Inflammatory macrophage treated with lipopolysaccharide for 1 hour (primary cell): ENCODE data around the gene LENG9.
A peak's percentile ranks its signal among the peaks of the same experiment; 100 is the strongest.

ENCODE experiments used
- DNase-seq, 2 donors: peaks; one replicate each; pipeline ENCODE4 v3.0.0-alpha.2; 2020 to 2022

LENG9 gene

GRCh38 chr19:54436031-54436523 lies 27.5 kb downstream of the LENG9 start:
- no peak for DNase-seq

GRCh38 chr19:54435551-54436016 lies 28.0 kb downstream of the LENG9 start:
- no peak for DNase-seq

- DNase-seq, result no peak
These were observed 28.7 kb downstream of the LENG9 start for GRCh38 chr19:54434873-54435214.

GRCh38 chr19:54434112-54434872 lies 29.3 kb downstream of the LENG9 start:
- no peak for DNase-seq

- no peak for DNase-seq
These were observed 29.9 kb downstream of the LENG9 start for GRCh38 chr19:54433697-54434096.

GRCh38 chr19:54432144-54432738 lies 31.3 kb downstream of the LENG9 start:
- DNase-seq, result no peak

- no peak for DNase-seq
These were observed 32.2 kb downstream of the LENG9 start for GRCh38 chr19:54431255-54431838.

GRCh38 chr19:54430306-54431254 lies 33.0 kb downstream of the LENG9 start:
- peak; percentile 15 to 38 for DNase-seq

GRCh38 chr19:54429545-54430227 lies 33.9 kb downstream of the LENG9 start:
- DNase-seq, result no peak

GRCh38 chr19:54429176-54429495 lies 34.4 kb downstream of the LENG9 start:
- no peak for DNase-seq

- DNase-seq, result no peak
These were observed 35.0 kb downstream of the LENG9 start for GRCh38 chr19:54428323-54429175.

- DNase-seq, result no peak
These were observed 36.0 kb downstream of the LENG9 start for GRCh38 chr19:54427586-54427985.

GRCh38 chr19:54426291-54426931 lies 37.2 kb downstream of the LENG9 start:
- DNase-seq, result no peak

GRCh38 chr19:54425382-54425723 lies 38.2 kb downstream of the LENG9 start:
- DNase-seq, result no peak

- no peak for DNase-seq
These were observed 38.8 kb downstream of the LENG9 start for GRCh38 chr19:54424660-54425381.

GRCh38 chr19:54424201-54424600 lies 39.4 kb downstream of the LENG9 start:
- no peak for DNase-seq

- no peak for DNase-seq
These were observed 41.4 kb downstream of the LENG9 start for GRCh38 chr19:54422136-54422535.

- no peak for DNase-seq
These were observed 42.1 kb downstream of the LENG9 start for GRCh38 chr19:54421521-54421920.

GRCh38 chr19:54421169-54421516 lies 42.4 kb downstream of the LENG9 start:
- DNase-seq, result no peak

- DNase-seq, result no peak
These were observed 43.0 kb downstream of the LENG9 start for GRCh38 chr19:54420383-54421168.
